Central memory CD4-positive, alpha-beta T cell (primary cell): ENCODE data around the gene TBXA2R.
"Not testable (repeated sequence)": the region's sequence is repeated elsewhere in the genome, so short reads cannot be mapped to it uniquely, and the experiment has no call there.

Source experiments
- DNase-seq: peaks from one replicate; pipeline ENCODE4 v3.0.0; 2022
- total RNA-seq, 3 experiments: gene quantifications; one replicate each; lab custom pipeline; 2026; lab: John Stamatoyannopoulos, UW

Gene TBXA2R
- 0 to 0.76 (median 0.19) reads per million in 3 experiments for total RNA-seq

- DNase-seq, result no peak
These were observed at the start of gene TBXA2R for GRCh38 chr19:3606690-3607289. TSS of gene TBXA2R (minus strand) at chr19:3606875. CDS start at chr19:3600634, 6,241 bp downstream.

- DNase-seq, result no peak
These were observed 49.5 kb upstream of the TBXA2R start for GRCh38 chr19:3656073-3656746.

GRCh38 chr19:3655402-3656072, 48.9 kb upstream of the TBXA2R start:
- DNase-seq, result no peak

GRCh38 chr19:3653865-3654513, 47.3 kb upstream of the TBXA2R start:
- DNase-seq, result no peak

- DNase-seq, result no peak
These were observed 46.6 kb upstream of the TBXA2R start for GRCh38 chr19:3653081-3653795.

- no peak for DNase-seq
These were observed 45.7 kb upstream of the TBXA2R start for GRCh38 chr19:3652422-3652821.

- DNase-seq, result no peak
These were observed 45.0 kb upstream of the TBXA2R start for GRCh38 chr19:3651684-3652083.

GRCh38 chr19:3649888-3650287, 43.2 kb upstream of the TBXA2R start:
- DNase-seq, result no peak

GRCh38 chr19:3648037-3648905, 41.6 kb upstream of the TBXA2R start:
- DNase-seq, result no peak

GRCh38 chr19:3647102-3647501, 40.4 kb upstream of the TBXA2R start:
- not testable (repeated sequence) for DNase-seq

GRCh38 chr19:3646336-3647092, 39.8 kb upstream of the TBXA2R start:
- no peak for DNase-seq

GRCh38 chr19:3645726-3646125, 39.1 kb upstream of the TBXA2R start:
- no peak for DNase-seq

- DNase-seq, result no peak
These were observed 38.4 kb upstream of the TBXA2R start for GRCh38 chr19:3645067-3645396.

- DNase-seq, result no peak
These were observed 37.8 kb upstream of the TBXA2R start for GRCh38 chr19:3644351-3645066.

GRCh38 chr19:3643674-3644313, 37.1 kb upstream of the TBXA2R start:
- DNase-seq, result no peak

GRCh38 chr19:3642987-3643673, 36.5 kb upstream of the TBXA2R start:
- DNase-seq, result no peak

- DNase-seq, result no peak
These were observed 35.6 kb upstream of the TBXA2R start for GRCh38 chr19:3642296-3642695.

GRCh38 chr19:3641515-3642269, 35.0 kb upstream of the TBXA2R start:
- no peak for DNase-seq

GRCh38 chr19:3639479-3639878, 32.8 kb upstream of the TBXA2R start:
- DNase-seq, result no peak
